ENCODE data around the gene PTPN21.

Gene PTPN21

GRCh38 chr14:88422919-88423650 lies 131.7 kb downstream of the PTPN21 start:
- DNase-seq (ENCODE audit: low read depth): peak; percentile 37
- H3K4me3 ChIP-seq (ENCODE audit: low read depth, low read length): no peak overlapping the region
- no peak for TF ChIP-seq CTCF (conservative IDR thresholded peaks at IDR 0.05; ENCODE audit: low read depth, low read length)

- DNase-seq (ENCODE audit: low read depth): no peak
- TF ChIP-seq CTCF (conservative IDR thresholded peaks at IDR 0.05; ENCODE audit: low read depth, low read length): no peak
- H3K4me3 ChIP-seq (ENCODE audit: low read depth, low read length): no peak overlapping the region
Observed at GRCh38 chr14:88422047-88422446, 132.8 kb downstream of the PTPN21 start.

GRCh38 chr14:88421286-88421685 lies 133.5 kb downstream of the PTPN21 start:
- DNase-seq (ENCODE audit: low read depth): peak; percentile 2
- TF ChIP-seq CTCF (conservative IDR thresholded peaks at IDR 0.05; ENCODE audit: low read depth, low read length): no peak

GRCh38 chr14:88420187-88420586 lies 134.6 kb downstream of the PTPN21 start:
- TF ChIP-seq CTCF (conservative IDR thresholded peaks at IDR 0.05; ENCODE audit: low read depth, low read length): no peak
- no peak for DNase-seq (ENCODE audit: low read depth)
- H3K4me3 ChIP-seq (ENCODE audit: low read depth, low read length): no peak overlapping the region

More at GRCh38 chr14:88421286-88421685, 133.5 kb downstream of the PTPN21 start:
- no peak overlapping the region for H3K4me3 ChIP-seq (ENCODE audit: low read depth, low read length)

- no peak overlapping the region for H3K4me3 ChIP-seq (ENCODE audit: low read depth, low read length)
- DNase-seq (ENCODE audit: low read depth): no peak
- TF ChIP-seq CTCF (conservative IDR thresholded peaks at IDR 0.05; ENCODE audit: low read depth, low read length): no peak
Observed at GRCh38 chr14:88417594-88417993, 137.2 kb downstream of the PTPN21 start.
